ENCODE data around the gene SGCD.

SGCD gene

DNA sequence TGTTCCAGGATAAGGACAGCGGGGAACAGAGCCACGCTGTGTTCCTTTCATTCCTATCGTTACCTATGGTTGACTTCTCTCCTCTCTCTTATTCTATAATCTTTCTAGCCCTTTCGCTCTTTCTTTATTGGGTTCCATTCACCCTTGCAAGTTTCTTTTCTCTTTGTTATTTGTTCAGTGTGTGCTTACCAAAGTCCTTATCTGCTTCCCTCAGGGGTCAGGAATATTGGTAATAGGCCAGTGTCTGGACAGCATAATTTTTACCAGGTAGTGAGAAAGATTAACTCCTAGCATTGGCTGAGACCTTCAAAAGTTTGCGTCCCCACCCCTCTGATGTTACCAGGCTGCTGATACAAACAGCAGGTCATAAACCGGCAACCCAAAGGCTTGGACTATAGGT lies 4.9 kb downstream of the SGCD start:
- TF ChIP-seq, protein P1, sequence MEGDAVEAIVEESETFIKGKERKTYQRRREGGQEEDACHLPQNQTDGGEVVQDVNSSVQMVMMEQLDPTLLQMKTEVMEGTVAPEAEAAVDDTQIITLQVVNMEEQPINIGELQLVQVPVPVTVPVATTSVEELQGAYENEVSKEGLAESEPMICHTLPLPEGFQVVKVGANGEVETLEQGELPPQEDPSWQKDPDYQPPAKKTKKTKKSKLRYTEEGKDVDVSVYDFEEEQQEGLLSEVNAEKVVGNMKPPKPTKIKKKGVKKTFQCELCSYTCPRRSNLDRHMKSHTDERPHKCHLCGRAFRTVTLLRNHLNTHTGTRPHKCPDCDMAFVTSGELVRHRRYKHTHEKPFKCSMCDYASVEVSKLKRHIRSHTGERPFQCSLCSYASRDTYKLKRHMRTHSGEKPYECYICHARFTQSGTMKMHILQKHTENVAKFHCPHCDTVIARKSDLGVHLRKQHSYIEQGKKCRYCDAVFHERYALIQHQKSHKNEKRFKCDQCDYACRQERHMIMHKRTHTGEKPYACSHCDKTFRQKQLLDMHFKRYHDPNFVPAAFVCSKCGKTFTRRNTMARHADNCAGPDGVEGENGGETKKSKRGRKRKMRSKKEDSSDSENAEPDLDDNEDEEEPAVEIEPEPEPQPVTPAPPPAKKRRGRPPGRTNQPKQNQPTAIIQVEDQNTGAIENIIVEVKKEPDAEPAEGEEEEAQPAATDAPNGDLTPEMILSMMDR (IDR thresholded peaks at IDR 0.05; ENCODE audit: control insufficient read depth, extremely low read depth, insufficient read depth) = no peak
- DNase-seq (ENCODE audit: low read depth) = no peak
- no peak overlapping the region for H3K4me3 ChIP-seq (ENCODE audit: low read depth, low read length)

GRCh38 chr5:156332245-156332644 lies 5.3 kb downstream of the SGCD start:
- DNase-seq (ENCODE audit: low read depth) = no peak
- TF ChIP-seq, protein P1 (IDR thresholded peaks at IDR 0.05; ENCODE audit: control insufficient read depth, extremely low read depth, insufficient read depth) = no peak

GRCh38 chr5:156339139-156339841 lies 12.3 kb downstream of the SGCD start:
- TF ChIP-seq, protein P1 (IDR thresholded peaks at IDR 0.05; ENCODE audit: control insufficient read depth, extremely low read depth, insufficient read depth) = no peak
- no peak for DNase-seq (ENCODE audit: low read depth)
- H3K4me3 ChIP-seq (ENCODE audit: low read depth, low read length) = no peak overlapping the region

More at GRCh38 chr5:156332245-156332644, 5.3 kb downstream of the SGCD start:
- no peak overlapping the region for H3K4me3 ChIP-seq (ENCODE audit: low read depth, low read length)

- TF ChIP-seq, protein P1 (IDR thresholded peaks at IDR 0.05; ENCODE audit: control insufficient read depth, extremely low read depth, insufficient read depth) = no peak
- no peak overlapping the region for H3K4me3 ChIP-seq (ENCODE audit: low read depth, low read length)
- no peak for DNase-seq (ENCODE audit: low read depth)
Observed at GRCh38 chr5:156340893-156341292, 13.9 kb downstream of the SGCD start.

- DNase-seq (ENCODE audit: low read depth) = no peak
- H3K4me3 ChIP-seq (ENCODE audit: low read depth, low read length) = no peak overlapping the region
- TF ChIP-seq, protein P1 (IDR thresholded peaks at IDR 0.05; ENCODE audit: control insufficient read depth, extremely low read depth, insufficient read depth) = no peak
Observed at GRCh38 chr5:156350256-156350655, 23.3 kb downstream of the SGCD start.

- TF ChIP-seq, protein P1 (IDR thresholded peaks at IDR 0.05; ENCODE audit: control insufficient read depth, extremely low read depth, insufficient read depth) = no peak
- no peak for DNase-seq (ENCODE audit: low read depth)
- no peak overlapping the region for H3K4me3 ChIP-seq (ENCODE audit: low read depth, low read length)
Observed at GRCh38 chr5:156351423-156351822, 24.5 kb downstream of the SGCD start.

- H3K4me3 ChIP-seq (ENCODE audit: low read depth, low read length) = no peak overlapping the region
- DNase-seq (ENCODE audit: low read depth) = no peak
- TF ChIP-seq, protein P1 (IDR thresholded peaks at IDR 0.05; ENCODE audit: control insufficient read depth, extremely low read depth, insufficient read depth) = no peak
Observed at GRCh38 chr5:156354571-156354970, 27.6 kb downstream of the SGCD start.
